Globus pallidus (tissue), 1 donor: ENCODE results near the gene RUBCN.
"Not testable (repeated sequence)": the region's sequence is repeated elsewhere in the genome, so short reads cannot be mapped to it uniquely, and the experiment has no call there.

Experiments
- DNase-seq: peaks from one replicate; pipeline ENCODE4 v3.0.0-alpha.2; 2015; ENCODE audit warnings: low spot score

Gene RUBCN

GRCh38 chr3:197685546-197685945, 51.2 kb downstream of the RUBCN start:
- no peak for DNase-seq

GRCh38 chr3:197683191-197683590, 53.5 kb downstream of the RUBCN start:
- no peak for DNase-seq

- no peak for DNase-seq
Observed at GRCh38 chr3:197682713-197683112, 54.0 kb downstream of the RUBCN start.

- DNase-seq, result no peak
Observed at GRCh38 chr3:197680955-197681521, 55.7 kb downstream of the RUBCN start.

- no peak for DNase-seq
Observed at GRCh38 chr3:197675951-197676350, 60.8 kb downstream of the RUBCN start.

GRCh38 chr3:197675563-197675860, 61.2 kb downstream of the RUBCN start:
- DNase-seq, result no peak

- DNase-seq, result no peak
Observed at GRCh38 chr3:197674741-197675562, 61.8 kb downstream of the RUBCN start.

GRCh38 chr3:197673170-197673569, 63.5 kb downstream of the RUBCN start:
- no peak for DNase-seq

GRCh38 chr3:197670361-197670760, 66.3 kb downstream of the RUBCN start:
- DNase-seq, result peak; percentile 41

- no peak for DNase-seq
Observed at GRCh38 chr3:197667968-197668367, 68.7 kb downstream of the RUBCN start.

- not testable (repeated sequence) for DNase-seq
Observed at GRCh38 chr3:197667293-197667692, 69.4 kb downstream of the RUBCN start.

GRCh38 chr3:197666221-197666842, 70.4 kb downstream of the RUBCN start:
- DNase-seq, result not testable (repeated sequence)

GRCh38 chr3:197665549-197665948, 71.2 kb downstream of the RUBCN start:
- not testable (repeated sequence) for DNase-seq

- DNase-seq, result not testable (repeated sequence)
Observed at GRCh38 chr3:197665142-197665491, 71.6 kb downstream of the RUBCN start.

- not testable (repeated sequence) for DNase-seq
Observed at GRCh38 chr3:197664414-197665141, 72.1 kb downstream of the RUBCN start.

- not testable (repeated sequence) for DNase-seq
Observed at GRCh38 chr3:197663367-197664140, 73.2 kb downstream of the RUBCN start.

- not testable (repeated sequence) for DNase-seq
Observed at GRCh38 chr3:197662352-197662751, 74.4 kb downstream of the RUBCN start.

- DNase-seq, result not testable (repeated sequence)
Observed at GRCh38 chr3:197661874-197662273, 74.8 kb downstream of the RUBCN start.

GRCh38 chr3:197661234-197661834, 75.4 kb downstream of the RUBCN start:
- not testable (repeated sequence) for DNase-seq

GRCh38 chr3:197659701-197660100, 77.0 kb downstream of the RUBCN start:
- DNase-seq, result not testable (repeated sequence)

- DNase-seq, result not testable (repeated sequence)
Observed at GRCh38 chr3:197659144-197659543, 77.6 kb downstream of the RUBCN start.
